ENCODE data around the gene NADK2.

NADK2 gene

GRCh38 chr5:36264202-36264760 lies 22.6 kb upstream of the NADK2 start:
- no peaks in the 10 kb centered on the region for H3K9me2 ChIP-seq (replicated peaks; ENCODE audit: control insufficient read depth, low read length)
- H3K9me3 ChIP-seq (ENCODE audit: control insufficient read depth, insufficient read depth, low read length), result no peaks in the 10 kb centered on the region
- no peak for TF ChIP-seq EZH2phosphoT487 (IDR thresholded peaks at IDR 0.05; ENCODE audit: borderline replicate concordance, low read length)
- TF ChIP-seq, protein P1, sequence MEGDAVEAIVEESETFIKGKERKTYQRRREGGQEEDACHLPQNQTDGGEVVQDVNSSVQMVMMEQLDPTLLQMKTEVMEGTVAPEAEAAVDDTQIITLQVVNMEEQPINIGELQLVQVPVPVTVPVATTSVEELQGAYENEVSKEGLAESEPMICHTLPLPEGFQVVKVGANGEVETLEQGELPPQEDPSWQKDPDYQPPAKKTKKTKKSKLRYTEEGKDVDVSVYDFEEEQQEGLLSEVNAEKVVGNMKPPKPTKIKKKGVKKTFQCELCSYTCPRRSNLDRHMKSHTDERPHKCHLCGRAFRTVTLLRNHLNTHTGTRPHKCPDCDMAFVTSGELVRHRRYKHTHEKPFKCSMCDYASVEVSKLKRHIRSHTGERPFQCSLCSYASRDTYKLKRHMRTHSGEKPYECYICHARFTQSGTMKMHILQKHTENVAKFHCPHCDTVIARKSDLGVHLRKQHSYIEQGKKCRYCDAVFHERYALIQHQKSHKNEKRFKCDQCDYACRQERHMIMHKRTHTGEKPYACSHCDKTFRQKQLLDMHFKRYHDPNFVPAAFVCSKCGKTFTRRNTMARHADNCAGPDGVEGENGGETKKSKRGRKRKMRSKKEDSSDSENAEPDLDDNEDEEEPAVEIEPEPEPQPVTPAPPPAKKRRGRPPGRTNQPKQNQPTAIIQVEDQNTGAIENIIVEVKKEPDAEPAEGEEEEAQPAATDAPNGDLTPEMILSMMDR (IDR thresholded peaks at IDR 0.05; ENCODE audit: low read depth, low read length, poor library complexity, severe bottlenecking), result no peak
- no peaks in the 10 kb centered on the region for H3F3A ChIP-seq (ENCODE audit: control insufficient read depth, insufficient read depth)
- no peak overlapping the region for H3K4me2 ChIP-seq (ENCODE audit: low read length)
- H3K27me3 ChIP-seq (ENCODE audit: control insufficient read depth, low read length), result no peaks in the 10 kb centered on the region
- no peaks in the 10 kb centered on the region for H3K36me3 ChIP-seq (ENCODE audit: control insufficient read depth, low read length)
- no peaks in the 10 kb centered on the region for H4K20me1 ChIP-seq (ENCODE audit: control insufficient read depth, insufficient read depth, low read depth, low read length)
- H3K79me2 ChIP-seq (ENCODE audit: control insufficient read depth, low read length), result no peaks in the 10 kb centered on the region
- H3K27ac ChIP-seq (ENCODE audit: low read depth, low read length), result no peak overlapping the region
- no peaks in the 10 kb centered on the region for H3K4me1 ChIP-seq (ENCODE audit: control insufficient read depth, low read length)
- no peak overlapping the region for H3K4me3 ChIP-seq (ENCODE audit: low read length)

DNA sequence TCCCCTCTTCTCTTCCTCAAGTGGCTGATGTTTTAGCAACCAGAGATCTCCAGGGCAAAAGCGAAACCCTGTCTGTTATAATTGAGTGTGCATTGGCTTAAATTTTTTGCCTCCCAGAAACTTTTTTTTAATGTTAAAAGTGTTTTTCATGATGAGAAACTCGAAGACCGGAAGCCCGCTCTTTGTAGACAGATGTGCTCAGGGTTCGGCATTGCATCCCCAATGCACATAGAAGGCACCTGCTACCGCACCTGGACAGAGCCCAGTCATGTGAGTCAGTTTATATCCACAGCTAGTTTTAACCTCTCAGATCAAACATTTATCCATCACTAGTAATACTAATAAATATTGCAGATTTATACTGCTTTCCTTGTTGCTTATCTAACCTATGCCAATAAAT lies 19.5 kb upstream of the NADK2 start:
- TF ChIP-seq EZH2phosphoT487 (IDR thresholded peaks at IDR 0.05; ENCODE audit: borderline replicate concordance, low read length), result no peak
- TF ChIP-seq, protein P1 (IDR thresholded peaks at IDR 0.05; ENCODE audit: low read depth, low read length, poor library complexity, severe bottlenecking), result no peak
- no peaks in the 10 kb centered on the region for H3K79me2 ChIP-seq (ENCODE audit: control insufficient read depth, low read length)
- peaks cover 8% of the 10 kb centered on the region for H3K4me1 ChIP-seq (ENCODE audit: control insufficient read depth, low read length)
- H3K4me3 ChIP-seq (ENCODE audit: low read length), result no peak overlapping the region
- H3K9me2 ChIP-seq (replicated peaks; ENCODE audit: control insufficient read depth, low read length), result no peaks in the 10 kb centered on the region
- H3K27me3 ChIP-seq (ENCODE audit: control insufficient read depth, low read length), result no peaks in the 10 kb centered on the region
- no peaks in the 10 kb centered on the region for H4K20me1 ChIP-seq (ENCODE audit: control insufficient read depth, insufficient read depth, low read depth, low read length)
- no peak overlapping the region for H3K4me2 ChIP-seq (ENCODE audit: low read length)
- no peaks in the 10 kb centered on the region for H3F3A ChIP-seq (ENCODE audit: control insufficient read depth, insufficient read depth)
- H3K36me3 ChIP-seq (ENCODE audit: control insufficient read depth, low read length), result no peaks in the 10 kb centered on the region
- H3K9me3 ChIP-seq (ENCODE audit: control insufficient read depth, insufficient read depth, low read length), result no peaks in the 10 kb centered on the region
- H3K27ac ChIP-seq (ENCODE audit: low read depth, low read length), result no peak overlapping the region

DNA sequence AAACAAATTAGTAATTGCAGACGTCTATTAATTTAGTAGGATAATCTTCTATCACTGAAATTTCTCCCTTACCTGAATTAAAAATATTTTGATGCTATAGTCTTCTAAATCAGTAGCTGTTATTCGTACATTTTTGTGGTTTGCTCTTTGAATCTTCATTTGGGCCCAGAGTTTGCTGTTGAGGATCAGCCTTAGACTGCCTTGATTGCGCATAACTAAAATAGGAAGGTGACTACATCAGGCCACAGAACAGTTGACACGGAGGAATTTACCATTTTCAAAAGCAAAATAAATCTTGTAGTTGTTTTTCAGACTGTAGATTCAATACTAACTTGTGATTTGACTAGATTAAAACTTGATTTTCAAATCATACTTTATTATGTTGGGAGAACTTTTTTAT lies 11.8 kb upstream of the NADK2 start:
- Histone ChIP-seq H3K9me3 (ENCODE audit: control insufficient read depth, insufficient read depth, low read length) (no peaks in the 10 kb centered on the region), H3K27ac (ENCODE audit: low read depth, low read length) (no peak overlapping the region), H3F3A (ENCODE audit: control insufficient read depth, insufficient read depth) (no peaks in the 10 kb centered on the region), H3K9me2 (replicated peaks; ENCODE audit: control insufficient read depth, low read length) (no peaks in the 10 kb centered on the region), H4K20me1 (ENCODE audit: control insufficient read depth, insufficient read depth, low read depth, low read length) (no peaks in the 10 kb centered on the region), H3K4me3 (ENCODE audit: low read length) (no peak overlapping the region), H3K79me2 (ENCODE audit: control insufficient read depth, low read length) (no peaks in the 10 kb centered on the region), H3K36me3 (ENCODE audit: control insufficient read depth, low read length) (no peaks in the 10 kb centered on the region), H3K4me2 (ENCODE audit: low read length) (no peak overlapping the region), H3K27me3 (ENCODE audit: control insufficient read depth, low read length) (no peaks in the 10 kb centered on the region), H3K4me1 (ENCODE audit: control insufficient read depth, low read length) (peaks cover 14% of the 10 kb centered on the region)
- TF ChIP-seq EZH2phosphoT487 (IDR thresholded peaks at IDR 0.05; ENCODE audit: borderline replicate concordance, low read length), result no peak
- TF ChIP-seq, protein P1 (IDR thresholded peaks at IDR 0.05; ENCODE audit: low read depth, low read length, poor library complexity, severe bottlenecking), result no peak
